ENCODE measurements around the gene NDUFAF8.

The NDUFAF8 gene

GRCh38 chr17:81197831-81198490, 41.2 kb upstream of the NDUFAF8 start:
- no peak overlapping the region for H3K27ac ChIP-seq
- no peak for TF ChIP-seq CTCF (IDR thresholded peaks at IDR 0.05)
- TF ChIP-seq ZFX (IDR thresholded peaks at IDR 0.05; ENCODE audit: borderline replicate concordance) = no peak

GRCh38 chr17:81198826-81199481, 40.2 kb upstream of the NDUFAF8 start:
- TF ChIP-seq ZFX (IDR thresholded peaks at IDR 0.05; ENCODE audit: borderline replicate concordance) (no peak), CTCF (IDR thresholded peaks at IDR 0.05) (no peak)
- no peak overlapping the region for H3K27ac ChIP-seq

GRCh38 chr17:81199482-81199830, 39.7 kb upstream of the NDUFAF8 start:
- no peak overlapping the region for H3K27ac ChIP-seq
- TF ChIP-seq CTCF (IDR thresholded peaks at IDR 0.05) (no peak), ZFX (IDR thresholded peaks at IDR 0.05; ENCODE audit: borderline replicate concordance) (no peak)

- no peak for TF ChIP-seq ZFX (IDR thresholded peaks at IDR 0.05; ENCODE audit: borderline replicate concordance)
- no peak for TF ChIP-seq CTCF (IDR thresholded peaks at IDR 0.05)
- no peak overlapping the region for H3K27ac ChIP-seq
Measured at GRCh38 chr17:81200201-81200600, 38.9 kb upstream of the NDUFAF8 start.

- TF ChIP-seq CTCF (IDR thresholded peaks at IDR 0.05) = peak; percentile 66
- no peak for TF ChIP-seq ZFX (IDR thresholded peaks at IDR 0.05; ENCODE audit: borderline replicate concordance)
- no peak overlapping the region for H3K27ac ChIP-seq
Measured at GRCh38 chr17:81200695-81201580, 38.2 kb upstream of the NDUFAF8 start.

GRCh38 chr17:81202318-81202717, 36.8 kb upstream of the NDUFAF8 start:
- no peak overlapping the region for H3K27ac ChIP-seq
- TF ChIP-seq CTCF (IDR thresholded peaks at IDR 0.05) = no peak
- TF ChIP-seq ZFX (IDR thresholded peaks at IDR 0.05; ENCODE audit: borderline replicate concordance) = no peak
